NK-92 treated with Interleukin-12 subunit alpha and Interleukin-12 subunit beta, amount 100 ng/mL, for 24 hours (cell line): Measurements from ENCODE around the gene ATP5MG.
"Not testable (repeated sequence)": the region's sequence is repeated elsewhere in the genome, so short reads cannot be mapped to it uniquely, and the experiment has no call there.

ENCODE experiments used
- DNase-seq: peaks from one replicate; lab custom pipeline; 2025; lab: John Stamatoyannopoulos, UW

The ATP5MG gene

GRCh38 chr11:118401151-118401879 lies at the start of gene ATP5MG:
ATP5MG (plus strand) TSS chr11:118401606; CDS start chr11:118401666, 60 bp downstream.
- DNase-seq = peak; percentile 86

DNA sequence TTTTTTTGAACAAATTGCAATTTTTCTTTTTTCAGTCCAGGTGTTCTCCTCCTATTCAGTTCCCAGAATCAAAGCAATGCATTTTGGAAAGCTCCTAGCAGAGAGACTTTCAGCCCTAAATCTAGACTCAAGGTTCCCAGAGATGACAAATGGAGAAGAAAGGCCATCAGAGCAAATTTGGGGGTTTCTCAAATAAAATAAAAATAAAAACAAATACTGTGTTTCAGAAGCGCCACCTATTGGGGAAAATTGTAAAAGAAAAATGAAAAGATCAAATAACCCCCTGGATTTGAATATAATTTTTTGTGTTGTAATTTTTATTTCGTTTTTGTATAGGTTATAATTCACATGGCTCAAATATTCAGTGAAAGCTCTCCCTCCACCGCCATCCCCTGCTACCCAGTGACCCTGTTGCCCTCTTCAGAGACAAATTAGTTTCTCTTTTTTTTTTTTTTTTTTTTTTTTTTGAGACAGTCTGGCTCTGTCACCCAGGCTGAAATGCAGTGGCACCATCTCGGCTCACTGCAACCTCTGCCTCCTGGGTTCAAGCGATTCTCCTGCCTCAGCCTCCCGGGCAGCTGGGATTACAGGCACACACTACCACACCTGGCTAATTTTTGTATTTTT lies 48.2 kb upstream of the ATP5MG start:
- DNase-seq = no peak

DNA sequence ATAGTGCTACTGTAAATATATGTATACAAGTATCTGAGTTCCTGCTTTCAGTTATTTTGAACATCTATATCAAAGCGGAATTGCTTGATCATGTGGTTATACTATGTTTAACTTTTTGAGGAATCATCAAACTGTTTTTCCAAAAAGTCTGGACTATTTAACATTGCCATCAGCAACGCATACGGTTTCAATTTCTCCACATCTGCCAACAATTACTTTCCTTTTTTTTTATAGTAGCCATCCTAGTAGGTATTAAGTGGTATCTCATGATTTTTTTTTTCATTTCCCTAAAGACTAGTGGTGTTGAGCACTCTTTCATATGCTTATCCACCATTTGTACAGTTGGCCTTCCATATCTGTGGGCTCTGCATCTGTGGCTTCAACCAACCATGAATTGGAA lies 43.3 kb upstream of the ATP5MG start:
- DNase-seq = no peak

DNA sequence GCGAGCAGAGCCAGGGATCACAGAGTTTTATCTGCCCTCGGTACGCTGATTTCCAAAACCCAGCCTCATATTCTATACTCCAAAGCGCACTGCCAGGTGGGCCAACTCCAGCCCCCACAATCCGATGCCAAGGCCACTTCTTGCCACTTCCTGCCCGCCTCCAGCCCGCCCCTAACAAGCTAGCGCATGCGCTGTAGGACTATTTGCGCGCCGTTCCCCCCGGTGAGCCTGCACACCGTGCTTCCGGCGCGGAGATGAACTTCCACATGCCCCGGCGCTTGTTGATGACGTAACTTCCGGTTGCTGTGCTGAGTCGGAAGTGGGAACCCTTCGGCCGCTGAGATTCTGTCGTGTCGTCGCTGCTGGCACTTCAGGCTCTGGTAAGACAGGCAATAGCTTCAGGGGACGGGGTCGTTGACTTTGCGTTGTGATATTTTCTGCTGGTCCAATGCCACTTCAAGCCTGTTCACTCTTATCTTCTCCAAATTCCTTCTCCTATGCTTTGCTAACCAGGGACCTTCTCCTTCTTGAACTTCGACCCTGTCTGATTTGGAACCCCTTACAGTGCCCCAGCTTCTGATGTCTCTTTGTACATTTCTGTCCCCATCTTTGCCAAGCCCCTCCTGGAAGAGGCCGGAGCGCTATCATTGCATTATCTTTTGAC lies 42.0 kb upstream of the ATP5MG start, which contains the start of gene UBE4A:
TSS of gene UBE4A (plus strand) at position 306 of the 664 bp plus-strand sequence. CDS start 5,481 bp downstream, outside the sequence.
- peak; percentile 96 for DNase-seq

GRCh38 chr11:118364956-118365615 lies 36.3 kb upstream of the ATP5MG start:
- no peak for DNase-seq

GRCh38 chr11:118366287-118366686 lies 35.1 kb upstream of the ATP5MG start:
- no peak for DNase-seq

GRCh38 chr11:118370774-118371173 lies 30.6 kb upstream of the ATP5MG start:
- DNase-seq = no peak

DNA sequence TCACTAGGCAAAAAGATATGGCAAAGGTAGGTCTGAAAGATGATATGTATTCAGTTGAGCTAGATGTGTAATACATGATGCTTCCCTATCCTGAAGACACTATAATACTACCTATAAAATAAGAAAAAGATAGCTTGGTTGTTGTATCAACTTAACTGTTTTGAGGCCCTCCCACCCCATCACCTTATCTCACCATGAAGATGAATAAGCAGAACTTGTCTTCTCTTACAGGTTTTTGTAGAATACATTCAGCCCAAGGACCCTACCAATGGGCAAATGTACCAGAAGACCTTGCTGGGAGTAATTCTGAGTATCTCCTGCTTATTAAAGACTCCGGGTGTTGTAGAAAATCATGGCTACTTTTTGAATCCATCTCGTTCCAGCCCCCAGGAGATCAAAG lies 28.1 kb upstream of the ATP5MG start:
- DNase-seq = no peak

DNA sequence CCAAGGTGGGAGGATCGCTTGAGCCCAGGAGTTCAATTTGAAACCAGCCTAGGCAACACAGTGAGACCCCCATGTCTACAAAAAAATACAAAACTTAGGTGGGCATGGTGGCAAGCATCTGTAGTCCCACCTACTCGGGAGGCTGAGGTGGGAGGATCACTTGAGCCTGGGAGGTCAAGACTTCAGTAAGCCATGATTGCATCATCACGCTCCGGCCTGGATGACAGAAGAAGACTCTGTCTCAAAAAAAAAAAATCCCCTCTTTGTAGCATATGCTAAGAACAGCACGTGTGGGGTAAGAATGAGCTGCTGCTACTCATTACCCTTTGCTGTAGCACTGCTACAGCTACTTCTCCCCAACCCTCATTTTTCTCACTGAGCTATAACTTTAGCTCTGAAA lies 27.5 kb upstream of the ATP5MG start:
- no peak for DNase-seq

DNA sequence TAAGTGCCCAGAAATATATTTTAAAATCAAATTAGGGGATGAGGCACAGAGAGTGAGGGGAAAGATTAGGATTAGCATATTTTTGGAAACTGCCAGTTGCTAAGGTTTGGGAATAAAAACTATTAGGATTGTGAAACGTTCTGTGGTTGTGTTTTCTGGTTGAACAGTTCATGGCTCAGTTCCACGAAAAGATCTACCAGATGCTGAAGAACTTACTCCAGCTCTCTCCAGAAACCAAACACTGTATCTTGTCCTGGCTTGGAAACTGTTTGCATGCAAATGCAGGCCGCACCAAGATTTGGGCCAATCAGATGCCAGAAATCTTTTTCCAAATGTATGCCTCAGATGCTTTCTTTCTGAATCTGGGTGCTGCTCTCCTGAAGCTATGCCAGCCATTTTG lies 26.7 kb upstream of the ATP5MG start:
- DNase-seq = no peak

DNA sequence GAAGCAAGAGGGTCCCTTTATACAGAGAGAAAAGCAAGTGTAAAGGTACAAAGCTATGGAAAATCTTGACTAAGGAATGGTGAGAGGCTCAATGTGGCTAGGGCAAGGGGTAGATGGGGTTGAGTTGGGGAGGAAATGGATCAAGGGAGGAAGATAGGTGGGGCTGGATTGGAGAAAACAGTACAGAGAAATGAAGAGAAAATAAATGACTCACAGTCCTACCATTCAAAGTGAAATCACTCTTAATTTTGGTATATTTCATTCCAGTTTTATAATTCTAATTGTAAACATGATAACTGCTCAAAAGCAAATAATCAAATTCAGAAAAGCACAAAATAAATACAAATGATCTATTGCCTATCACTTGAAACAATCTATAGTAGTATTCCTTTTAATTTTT lies 25.4 kb upstream of the ATP5MG start:
- no peak for DNase-seq

GRCh38 chr11:118379497-118379896 lies 21.9 kb upstream of the ATP5MG start:
- DNase-seq = no peak

GRCh38 chr11:118380571-118380970 lies 20.8 kb upstream of the ATP5MG start:
- no peak for DNase-seq

DNA sequence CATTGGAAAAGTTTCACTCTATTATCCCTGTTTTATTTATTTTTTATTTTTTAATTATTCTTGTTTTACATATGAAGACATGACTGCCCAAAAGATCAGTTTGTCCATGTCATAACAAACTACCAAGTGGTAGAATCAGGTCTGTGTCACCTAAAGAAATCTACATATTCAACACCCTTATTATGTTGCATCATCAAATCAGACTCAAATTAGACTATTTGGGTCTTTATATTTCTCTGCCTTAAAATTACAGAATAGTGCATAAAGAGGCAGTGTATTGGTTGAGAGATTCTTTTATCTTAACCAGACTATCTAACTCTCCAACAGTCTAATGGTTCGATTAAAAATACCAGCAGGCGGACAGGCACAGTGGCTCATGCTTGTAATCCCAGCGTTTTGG lies 18.5 kb upstream of the ATP5MG start:
- no peak for DNase-seq

GRCh38 chr11:118383657-118384056 lies 17.7 kb upstream of the ATP5MG start:
- DNase-seq = no peak

DNA sequence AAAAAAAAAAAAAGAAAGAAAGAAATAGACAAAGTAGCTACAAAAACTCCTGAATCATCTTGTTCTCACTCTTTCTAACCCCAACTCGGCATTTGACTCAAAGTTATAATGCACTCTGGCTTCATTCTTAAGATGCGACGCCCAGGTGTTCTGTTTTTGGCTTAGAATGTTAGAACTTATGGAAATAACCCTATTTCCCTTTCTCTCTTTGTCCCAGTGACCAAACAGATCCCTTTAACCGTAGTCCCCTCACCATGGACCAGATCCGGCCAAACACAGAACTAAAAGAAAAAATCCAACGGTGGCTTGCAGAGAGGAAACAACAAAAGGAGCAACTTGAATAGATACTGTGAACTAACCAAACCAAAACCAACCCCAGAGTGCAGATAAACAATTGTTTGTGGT lies 5.3 kb upstream of the ATP5MG start:
- no peak for DNase-seq

DNA sequence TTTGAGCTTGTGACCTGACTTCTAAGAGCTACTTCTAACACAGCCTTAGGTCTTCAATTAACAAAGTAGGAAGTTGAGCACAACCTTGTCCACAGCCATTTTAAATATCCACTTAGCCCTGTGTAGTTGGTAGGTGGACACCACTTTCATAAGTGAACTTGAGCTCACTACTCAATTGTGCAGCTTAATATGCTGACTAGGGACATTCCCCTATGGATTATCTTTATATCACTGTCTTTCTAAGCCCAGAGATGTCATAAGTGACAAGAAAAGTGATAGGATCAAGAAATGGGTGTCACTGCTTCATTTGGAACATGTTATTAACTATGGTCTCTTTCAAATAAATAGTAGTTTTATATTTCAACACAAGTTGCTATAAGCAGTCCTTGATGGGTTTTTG lies 4.0 kb upstream of the ATP5MG start:
- no peak for DNase-seq

GRCh38 chr11:118398791-118399559 lies 2.4 kb upstream of the ATP5MG start:
- DNase-seq = peak; percentile 29

DNA sequence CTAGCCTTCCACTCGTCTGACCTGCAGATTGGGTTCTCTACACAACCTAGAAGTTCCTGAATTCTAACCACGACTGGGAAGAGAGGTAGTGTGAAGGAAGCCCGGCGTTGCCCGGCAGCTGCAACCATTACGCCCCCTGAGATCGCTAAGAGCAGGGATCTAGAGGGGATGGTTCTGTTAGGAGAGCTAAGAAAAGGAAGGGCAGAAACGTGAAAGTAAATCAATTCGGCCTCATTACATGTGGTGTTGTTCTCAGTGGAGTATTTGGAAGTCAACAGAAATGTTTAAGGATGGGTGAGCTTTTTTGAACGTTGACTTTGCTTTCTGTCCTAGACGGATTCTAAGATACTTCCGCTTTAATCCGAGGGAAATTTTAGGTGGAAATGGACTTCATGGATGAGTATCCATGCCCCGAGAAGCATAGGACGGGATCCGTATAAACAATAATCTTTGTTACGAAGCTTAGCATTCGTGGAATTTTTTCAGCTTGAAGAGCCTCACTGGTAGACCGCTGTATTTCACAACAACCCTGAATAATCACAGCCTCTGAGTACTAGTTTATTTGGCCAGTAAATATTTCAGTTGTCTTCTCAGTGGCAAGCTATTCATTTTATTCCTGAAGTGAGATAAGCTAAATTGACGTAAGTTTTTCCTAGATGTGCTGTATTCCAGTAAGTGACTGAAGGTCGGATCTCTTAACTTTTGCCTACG lies 629 bp downstream of the ATP5MG start:
- no peak for DNase-seq

- DNase-seq = not testable (repeated sequence)
Measured at GRCh38 chr11:118402594-118402993, 1.2 kb downstream of the ATP5MG start.

GRCh38 chr11:118406599-118407166 lies 5.3 kb downstream of the ATP5MG start:
- DNase-seq = no peak
